ENCODE data around the gene PCCA. TPM values are rescaled to one million over a fixed set of nuclear protein-coding genes. Genes with fewer than 3 reads are reported as not detected.

The PCCA gene
- total and polyA plus RNA-seq, 2 donors (not counting 1 experiment from before 2014, with no cell fraction given) = 4.8 to 17.4 TPM

- no peak overlapping the region for H3K9ac ChIP-seq (ENCODE audit: low read length)
- DNase-seq (no peak), ATAC-seq (ENCODE audit: low read depth) (no peak)
- H3K4me1 ChIP-seq (ENCODE audit: control insufficient read depth in 2 of 2, insufficient read depth in 2 of 2, low read length in 2 of 2) = peaks cover 6 to 11% of the 10 kb centered on the region in 2 donors
- peaks cover 12% of the 10 kb centered on the region for H3K4me1 Mint-ChIP-seq
- H3K27ac ChIP-seq (ENCODE audit: low read length in 2 of 2) = no peak overlapping the region
- no peaks in the 10 kb centered on the region for H3K79me2 ChIP-seq (ENCODE audit: control insufficient read depth, insufficient read depth, low read length)
- H3K27me3 Mint-ChIP-seq = no peaks in the 10 kb centered on the region
- no peaks in the 10 kb centered on the region for H3K36me3 ChIP-seq (replicated peaks in 1 of 2; ENCODE audit: control extremely low read depth in 1 of 2, control insufficient read depth in 1 of 2, extremely low read depth in 1 of 2, insufficient read depth in 2 of 2, low read length in 1 of 2)
- H2AFZ ChIP-seq (ENCODE audit: insufficient read depth, low read depth, low read length, poor library complexity, severe bottlenecking) = no peak overlapping the region
- no peak for TF ChIP-seq EZH2 (IDR thresholded peaks at IDR 0.05; ENCODE audit: borderline replicate concordance, insufficient read depth, low read depth, low read length, poor library complexity, severe bottlenecking)
- no peak for TF ChIP-seq CTCF (IDR thresholded peaks at IDR 0.05)
- no peaks in the 10 kb centered on the region for H3K27me3 ChIP-seq (replicated peaks in 1 of 4; ENCODE audit: control extremely low read depth in 1 of 4, control insufficient read depth in 3 of 4, insufficient read depth in 4 of 4, low read length in 3 of 4)
- no peak overlapping the region for H3K4me3 ChIP-seq (ENCODE audit: control extremely low read depth in 1 of 5, extremely low read depth in 1 of 5, insufficient read depth in 1 of 5, low read depth in 2 of 5, low read length in 4 of 5)
- ChIA-PET CTCF (no interaction called here), POLR2A (no interaction called here)
- no peaks in the 10 kb centered on the region for H3K9me3 ChIP-seq (ENCODE audit: control extremely low read depth in 1 of 3, control insufficient read depth in 2 of 3, insufficient read depth in 1 of 3, low read length in 2 of 3)
- no CpG with 5 or more reads among the region's 3 CpGs for WGBS (ENCODE audit: insufficient coverage)
- H3K4me2 ChIP-seq (replicated peaks; ENCODE audit: low read depth, low read length, poor library complexity, severe bottlenecking) = no peak overlapping the region
- no peaks in the 10 kb centered on the region for H4K20me1 ChIP-seq (ENCODE audit: control insufficient read depth, insufficient read depth, low read length, poor library complexity, severe bottlenecking)
- intact Hi-C loops (cut with micrococcal nuclease) = no loop called here
- no peak overlapping the region for H3K27ac Mint-ChIP-seq
- H3K9me3 Mint-ChIP-seq (ENCODE audit: insufficient read depth) = no peaks in the 10 kb centered on the region
- no peak overlapping the region for H3K4me3 Mint-ChIP-seq
These were observed 43.1 kb downstream of the PCCA start for GRCh38 chr13:100131863-100132574.

DNA sequence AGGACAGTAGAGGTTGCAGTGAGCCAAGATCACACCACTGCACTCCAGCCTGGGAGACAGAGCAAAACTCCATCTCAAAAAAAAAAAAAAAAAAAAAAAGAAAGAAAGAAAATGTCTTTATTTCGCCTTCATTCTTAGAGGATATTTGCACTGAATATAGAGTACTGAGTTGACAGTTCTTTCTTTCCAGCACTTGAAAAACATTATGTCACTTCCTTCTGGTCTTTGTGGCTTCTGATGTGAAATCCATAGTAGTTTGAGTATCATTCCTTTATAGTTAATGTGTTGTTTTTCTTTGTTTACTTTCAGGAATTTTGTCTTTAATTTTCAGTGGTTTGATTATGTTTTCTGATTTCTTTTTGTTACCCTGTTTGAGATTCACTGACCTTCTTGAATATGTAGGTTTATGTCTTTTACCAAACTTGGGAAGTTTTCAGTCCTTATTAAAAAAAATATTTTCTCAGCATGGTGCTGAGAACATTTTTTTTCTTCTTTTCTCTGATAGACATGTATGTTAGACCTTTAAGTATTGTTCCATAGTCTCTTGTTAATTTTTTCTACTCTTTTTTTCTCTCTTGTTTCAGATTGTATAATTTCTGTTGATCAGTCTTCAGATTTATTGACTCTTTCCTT is 50.1 kb downstream of the PCCA start:
- no peaks in the 10 kb centered on the region for H3K27me3 Mint-ChIP-seq
- Histone ChIP-seq H2AFZ (ENCODE audit: insufficient read depth, low read depth, low read length, poor library complexity, severe bottlenecking) (no peak overlapping the region), H3K79me2 (ENCODE audit: control insufficient read depth, insufficient read depth, low read length) (no peaks in the 10 kb centered on the region), H3K9ac (ENCODE audit: low read length) (no peak overlapping the region), H3K9me3 (ENCODE audit: control extremely low read depth in 1 of 3, control insufficient read depth in 2 of 3, insufficient read depth in 1 of 3, low read length in 2 of 3) (peaks cover 0 to 6% (median 0%) of the 10 kb centered on the region in 3 donors), H3K36me3 (replicated peaks in 1 of 2; ENCODE audit: control extremely low read depth in 1 of 2, control insufficient read depth in 1 of 2, extremely low read depth in 1 of 2, insufficient read depth in 2 of 2, low read length in 1 of 2) (no peaks in the 10 kb centered on the region), H3K4me2 (replicated peaks; ENCODE audit: low read depth, low read length, poor library complexity, severe bottlenecking) (no peak overlapping the region), H3K27ac (ENCODE audit: low read length in 2 of 2) (no peak overlapping the region), H4K20me1 (ENCODE audit: control insufficient read depth, insufficient read depth, low read length, poor library complexity, severe bottlenecking) (no peaks in the 10 kb centered on the region), H3K27me3 (replicated peaks in 1 of 4; ENCODE audit: control extremely low read depth in 1 of 4, control insufficient read depth in 3 of 4, insufficient read depth in 4 of 4, low read length in 3 of 4) (no peaks in the 10 kb centered on the region), H3K4me3 (ENCODE audit: control extremely low read depth in 1 of 5, extremely low read depth in 1 of 5, insufficient read depth in 1 of 5, low read depth in 2 of 5, low read length in 4 of 5) (no peak overlapping the region), H3K4me1 (ENCODE audit: control insufficient read depth in 2 of 2, insufficient read depth in 2 of 2, low read length in 2 of 2) (no peaks in the 10 kb centered on the region)
- no peak overlapping the region for H3K4me3 Mint-ChIP-seq
- H3K9me3 Mint-ChIP-seq (ENCODE audit: insufficient read depth) = peaks cover 2% of the 10 kb centered on the region
- ChIA-PET POLR2A (no interaction called here), CTCF (no interaction called here)
- ATAC-seq (ENCODE audit: low read depth) (no peak), DNase-seq (no peak)
- H3K27ac Mint-ChIP-seq = no peak overlapping the region
- intact Hi-C loops (cut with micrococcal nuclease) = no loop called here
- no CpG with 5 or more reads among the region's 1 CpG for WGBS (ENCODE audit: insufficient coverage)
- TF ChIP-seq CTCF (IDR thresholded peaks at IDR 0.05) (no peak), EZH2 (IDR thresholded peaks at IDR 0.05; ENCODE audit: borderline replicate concordance, insufficient read depth, low read depth, low read length, poor library complexity, severe bottlenecking) (no peak)
- no peaks in the 10 kb centered on the region for H3K4me1 Mint-ChIP-seq
